Transverse colon (tissue), 4 donors: Measurements from ENCODE around the gene VLDLR. TPM values are rescaled to one million over a fixed set of nuclear protein-coding genes. Genes with fewer than 3 reads are reported as not detected.

Source experiments
- DNase-seq: peaks from one replicate; pipeline ENCODE4 v3.0.0-alpha.2; 2019
- H3K27ac ChIP-seq, 4 donors: fragments of 200-600 bp; sonication (generic); 2 replicates each; pipeline ENCODE4 v1.5.1; 2016 to 2018; ENCODE audit warnings: inconsistent platforms in 4 of 4
- H3K27me3 ChIP-seq: fragments of 200-600 bp; sonication (generic); 2 replicates; pipeline ENCODE4 v1.5.1; 2017; ENCODE audit warnings: inconsistent platforms
- H3K36me3 ChIP-seq, 4 donors: fragments of 200-600 bp; sonication (generic); 2 replicates each; pipeline ENCODE4 v1.5.1; 2017 to 2019; ENCODE audit warnings: inconsistent platforms in 4 of 4
- H3K4me1 ChIP-seq, 4 donors: fragments of 200-600 bp; sonication (generic); 2 replicates each; pipeline ENCODE4 v1.5.1; 2017 to 2020; ENCODE audit warnings: inconsistent platforms in 4 of 4
- H3K4me3 ChIP-seq, 4 donors: fragments of 200-600 bp; sonication (generic); 1 replicate in 1 of 4; 2 replicates in 3 of 4; pipeline versions ENCODE4 v1.5.1 to v1.6.1; 2017 to 2019; ENCODE audit warnings: inconsistent platforms in 4 of 4
- H3K9me3 ChIP-seq, 2 donors: fragments of 200-600 bp; sonication (generic); 2 replicates each; pipeline ENCODE4 v1.5.1; 2017 to 2019; ENCODE audit warnings: inconsistent platforms in 2 of 2
- EP300 ChIP-seq: sonication (generic); formaldehyde crosslinking; IDR thresholded peaks from one replicate; pipeline ENCODE4 v1.6.1; 2017; ENCODE audit warnings: antibody characterized with exemption, low read depth
- POLR2A ChIP-seq: fragments of 450-650 bp; IDR thresholded peaks from one replicate; pipeline ENCODE4 v1.6.1; 2016; ENCODE audit warnings: antibody characterized with exemption, mild to moderate bottlenecking, moderate library complexity
- POLR2AphosphoS5 ChIP-seq, 3 donors: sonication (generic); formaldehyde crosslinking; IDR thresholded peaks; one replicate each; pipeline ENCODE4 v1.6.1; 2016; ENCODE audit warnings: antibody characterized with exemption in 3 of 3
- WGBS, 2 donors: methylation state at CpG; one replicate each; pipeline ENCODE4 v1.1.5; 2018; ENCODE audit warnings: low coverage in 1 of 2; 5-methylcytosine and 5-hydroxymethylcytosine counted together
- in situ Hi-C, 4 donors: fragments of 200-750 bp; cut with MboI; loops; one replicate each; pipeline versions ENCODE4 v1.15.0 to v1.15.1; 2017; ENCODE audit warnings: low sequenced_read_pairs in 3 of 4, low pct_ligation_motif_present in 1 of 4, low pct_unique_long_range_greater_than_20kb in 1 of 4
- intact Hi-C: fragments of 100-400 bp; cut with DNase I; formaldehyde crosslinking; loops from one replicate; pipeline ENCODE4 v1.15.1; 2023; ENCODE audit warnings: low total_unique reads
- total RNA-seq, 4 donors: library from RNA; depleted of rRNA; stranded (reverse); fragments of >200 nt; gene quantifications; one replicate each; pipeline ENCODE4 v1.1.0, GENCODE V29; 2016
- TF ChIP-seq, protein P1 (sequence below), 5 experiments: fragments of 200-600 bp in 3 of 5; fragments of 450-650 bp in 2 of 5; sonication (generic) in 3 of 5; IDR thresholded peaks; 1 replicate in 2 of 5; 2 replicates in 3 of 5; pipeline ENCODE4 v1.5.1; 2016 to 2017; ENCODE audit warnings: antibody characterized with exemption in 5 of 5, inconsistent platforms in 3 of 5, mild to moderate bottlenecking in 2 of 5, moderate library complexity in 1 of 5

VLDLR gene
- total RNA-seq, 4 donors from 2014 or later, result 0.80 to 14.0 (median 9.6) TPM

DNA sequence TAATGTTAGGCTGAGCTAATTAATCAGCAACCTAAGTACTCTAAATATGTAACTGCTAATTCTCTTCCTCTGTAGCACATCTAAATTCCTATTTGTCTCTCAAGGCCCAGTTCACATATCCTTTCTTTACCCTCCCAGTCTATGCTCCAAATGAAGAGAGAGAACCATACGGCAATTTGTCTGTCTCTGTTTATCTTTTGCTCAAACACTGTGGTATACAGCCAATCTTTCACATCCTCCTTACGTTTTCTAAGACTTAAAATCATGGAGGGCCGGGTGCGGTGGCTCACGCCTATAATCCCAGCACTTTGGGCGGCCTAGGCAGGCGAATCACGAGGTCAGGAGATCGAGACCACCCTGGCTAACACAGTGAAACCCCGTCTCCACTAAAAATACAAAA lies 15.8 kb downstream of the VLDLR start:
- Histone ChIP-seq H3K4me1 (no peaks in the 10 kb centered on the region), H3K4me3 (no peak overlapping the region), H3K36me3 (no peaks in the 10 kb centered on the region), H3K27ac (no peak overlapping the region), H3K9me3 (no peaks in the 10 kb centered on the region), H3K27me3 (no peaks in the 10 kb centered on the region)
- 85 to 92% methylated on average over 10 of the region's 10 CpGs for WGBS, 2 donors
- in situ Hi-C loops, result no loop called here
- TF ChIP-seq POLR2AphosphoS5 (IDR thresholded peaks at IDR 0.05) (no peak), EP300 (no peak), POLR2A (no peak)
- TF ChIP-seq, protein P1, sequence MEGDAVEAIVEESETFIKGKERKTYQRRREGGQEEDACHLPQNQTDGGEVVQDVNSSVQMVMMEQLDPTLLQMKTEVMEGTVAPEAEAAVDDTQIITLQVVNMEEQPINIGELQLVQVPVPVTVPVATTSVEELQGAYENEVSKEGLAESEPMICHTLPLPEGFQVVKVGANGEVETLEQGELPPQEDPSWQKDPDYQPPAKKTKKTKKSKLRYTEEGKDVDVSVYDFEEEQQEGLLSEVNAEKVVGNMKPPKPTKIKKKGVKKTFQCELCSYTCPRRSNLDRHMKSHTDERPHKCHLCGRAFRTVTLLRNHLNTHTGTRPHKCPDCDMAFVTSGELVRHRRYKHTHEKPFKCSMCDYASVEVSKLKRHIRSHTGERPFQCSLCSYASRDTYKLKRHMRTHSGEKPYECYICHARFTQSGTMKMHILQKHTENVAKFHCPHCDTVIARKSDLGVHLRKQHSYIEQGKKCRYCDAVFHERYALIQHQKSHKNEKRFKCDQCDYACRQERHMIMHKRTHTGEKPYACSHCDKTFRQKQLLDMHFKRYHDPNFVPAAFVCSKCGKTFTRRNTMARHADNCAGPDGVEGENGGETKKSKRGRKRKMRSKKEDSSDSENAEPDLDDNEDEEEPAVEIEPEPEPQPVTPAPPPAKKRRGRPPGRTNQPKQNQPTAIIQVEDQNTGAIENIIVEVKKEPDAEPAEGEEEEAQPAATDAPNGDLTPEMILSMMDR (IDR thresholded peaks at IDR 0.05), result no peak
- intact Hi-C loops, result no loop called here
- DNase-seq, result no peak

DNA sequence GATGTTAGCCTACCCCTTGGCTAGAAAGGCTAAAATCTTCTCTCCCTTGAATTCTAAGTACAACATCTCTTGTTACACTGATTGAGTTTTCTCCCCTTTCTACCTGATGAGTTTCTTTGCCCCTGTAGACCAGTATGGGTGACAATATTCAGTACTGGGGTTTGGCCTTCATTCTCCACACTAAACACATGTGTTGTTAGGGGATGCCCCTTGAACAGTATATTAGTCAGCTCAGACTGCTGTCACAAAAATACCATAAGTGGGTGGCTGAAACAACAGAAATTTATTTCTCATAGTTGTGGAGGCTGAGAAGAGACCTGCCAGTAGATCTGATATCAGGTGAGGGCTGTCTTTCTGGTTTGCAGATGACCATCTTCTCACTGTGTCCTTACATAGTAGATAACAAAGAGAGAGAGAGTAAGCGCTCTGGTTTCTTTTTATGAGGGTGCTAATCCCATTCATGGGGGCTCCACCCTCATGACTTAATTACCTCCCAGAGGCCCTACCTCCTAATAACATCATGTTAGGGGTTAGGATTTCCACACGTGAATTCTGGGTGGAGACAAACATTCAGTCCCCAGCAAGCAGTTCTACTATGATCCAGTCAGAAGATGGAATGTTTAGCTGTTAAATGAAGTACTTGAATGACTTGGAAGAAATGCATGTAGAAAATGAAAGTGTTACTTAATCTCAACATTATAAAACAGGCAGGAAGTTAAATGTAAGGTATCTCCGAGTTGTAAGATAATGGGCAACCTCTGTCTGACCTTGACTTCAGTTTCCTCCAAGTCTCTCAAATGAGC lies 17.5 kb downstream of the VLDLR start:
- no peaks in the 10 kb centered on the region for H3K9me3 ChIP-seq
- no peak for TF ChIP-seq EP300
- TF ChIP-seq, protein P1 (IDR thresholded peaks at IDR 0.05), result no peak
- TF ChIP-seq POLR2A, result no peak
- no peak for TF ChIP-seq POLR2AphosphoS5 (IDR thresholded peaks at IDR 0.05)
- no peaks in the 10 kb centered on the region for H3K27me3 ChIP-seq
- H3K4me3 ChIP-seq, result no peak overlapping the region
- 73 to 80% methylated on average over 3 of the region's 3 CpGs for WGBS, 2 donors
- no peaks in the 10 kb centered on the region for H3K36me3 ChIP-seq
- in situ Hi-C loops (no loop called here), intact Hi-C loops (no loop called here)
- DNase-seq, result no peak
- H3K27ac ChIP-seq, result no peak overlapping the region
- no peaks in the 10 kb centered on the region for H3K4me1 ChIP-seq

DNA sequence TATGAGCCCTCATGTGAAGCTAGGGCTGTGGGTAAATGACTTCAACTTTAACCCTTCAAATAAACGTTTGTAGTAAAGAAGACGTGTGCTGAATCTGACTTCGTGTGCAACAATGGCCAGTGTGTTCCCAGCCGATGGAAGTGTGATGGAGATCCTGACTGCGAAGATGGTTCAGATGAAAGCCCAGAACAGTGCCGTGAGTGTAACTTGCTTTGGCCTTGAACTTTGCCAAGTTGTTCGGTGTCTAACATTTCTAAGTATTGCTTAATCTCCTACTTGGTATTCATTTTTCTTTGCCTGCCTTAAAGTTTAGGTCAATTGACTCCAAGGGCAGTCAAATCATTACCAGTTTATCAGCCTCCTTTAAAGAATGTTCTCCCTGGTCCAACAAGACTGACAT lies 18.2 kb downstream of the VLDLR start:
- in situ Hi-C loops (no loop called here), intact Hi-C loops (no loop called here)
- no peak for TF ChIP-seq EP300
- TF ChIP-seq, protein P1 (IDR thresholded peaks at IDR 0.05), result no peak
- no peak for TF ChIP-seq POLR2A
- no peak for TF ChIP-seq POLR2AphosphoS5 (IDR thresholded peaks at IDR 0.05)
- no peak overlapping the region for H3K27ac ChIP-seq
- H3K4me1 ChIP-seq, result no peaks in the 10 kb centered on the region
- no peaks in the 10 kb centered on the region for H3K27me3 ChIP-seq
- no peaks in the 10 kb centered on the region for H3K9me3 ChIP-seq
- DNase-seq, result no peak
- 92% methylated on average over 6 to 7 of the region's 7 CpGs for WGBS, 2 donors
- H3K36me3 ChIP-seq, result no peaks in the 10 kb centered on the region
- H3K4me3 ChIP-seq, result no peak overlapping the region

- intact Hi-C loops, result no loop called here
- in situ Hi-C loops, result no loop called here
- Histone ChIP-seq H3K27ac (no peak overlapping the region), H3K9me3 (no peaks in the 10 kb centered on the region), H3K4me1 (no peaks in the 10 kb centered on the region), H3K27me3 (no peaks in the 10 kb centered on the region), H3K4me3 (no peak overlapping the region), H3K36me3 (no peaks in the 10 kb centered on the region)
- WGBS, 2 donors, result 66 to 100% methylated on average over 1 of the region's 1 CpG
- TF ChIP-seq POLR2AphosphoS5 (IDR thresholded peaks at IDR 0.05), result no peak
- TF ChIP-seq, protein P1 (IDR thresholded peaks at IDR 0.05), result no peak
- no peak for TF ChIP-seq POLR2A
- no peak for TF ChIP-seq EP300
- DNase-seq, result no peak
Observed at GRCh38 chr9:2640570-2640969, 19.0 kb downstream of the VLDLR start.
